Activated CD4-positive, alpha-beta T cell treated with anti-CD3 and anti-CD28 coated beads, Interleukin-2, amount 10 ng/mL, durations not matched to agents 7 days and 5 days (primary cell): Measurements from ENCODE around the gene RANBP17. TPM values are rescaled to one million over a fixed set of nuclear protein-coding genes. Genes with fewer than 3 reads are reported as not detected.

Source experiments
- CTCF ChIA-PET: fragments of 350-600 bp; sonication (Branson Sonifier 250); formaldehyde crosslinking; loops from one replicate; lab custom pipeline; 2021; ENCODE audit warnings: antibody characterized with exemption; lab: Charles Lee
- POLR2A ChIA-PET: fragments of 350-600 bp; sonication (Branson Sonifier 250); formaldehyde crosslinking; loops from one replicate; lab custom pipeline; 2021; ENCODE audit warnings: antibody characterized with exemption; lab: Charles Lee
- DNase-seq: peaks from one replicate; pipeline ENCODE4 v3.0.0-alpha.2; 2020
- H3K27ac Mint-ChIP-seq: one replicate; pipeline ENCODE4 v1.8.0; 2021; ENCODE audit warnings: mild to moderate bottlenecking, moderate library complexity, mixed read lengths
- H3K27me3 Mint-ChIP-seq: one replicate; pipeline ENCODE4 v1.8.0; 2021; ENCODE audit warnings: mixed read lengths
- H3K36me3 Mint-ChIP-seq: one replicate; pipeline ENCODE4 v1.8.0; 2021; ENCODE audit warnings: low read depth, mixed read lengths
- H3K4me1 Mint-ChIP-seq: one replicate; pipeline ENCODE4 v1.8.0; 2021; ENCODE audit warnings: mixed read lengths
- H3K4me3 Mint-ChIP-seq: one replicate; pipeline ENCODE4 v1.8.0; 2021; ENCODE audit warnings: mild to moderate bottlenecking, moderate library complexity, mixed read lengths
- H3K9me3 Mint-ChIP-seq: one replicate; pipeline ENCODE4 v1.8.0; 2021; ENCODE audit warnings: mixed read lengths
- total RNA-seq, 2 experiments: library from RNA; stranded (reverse); gene quantifications; one replicate each; pipeline ENCODE4 v1.2.3, GENCODE V29; 2021

Gene RANBP17
- total RNA-seq, 2 experiments from 2014 or later, result not detected

DNA sequence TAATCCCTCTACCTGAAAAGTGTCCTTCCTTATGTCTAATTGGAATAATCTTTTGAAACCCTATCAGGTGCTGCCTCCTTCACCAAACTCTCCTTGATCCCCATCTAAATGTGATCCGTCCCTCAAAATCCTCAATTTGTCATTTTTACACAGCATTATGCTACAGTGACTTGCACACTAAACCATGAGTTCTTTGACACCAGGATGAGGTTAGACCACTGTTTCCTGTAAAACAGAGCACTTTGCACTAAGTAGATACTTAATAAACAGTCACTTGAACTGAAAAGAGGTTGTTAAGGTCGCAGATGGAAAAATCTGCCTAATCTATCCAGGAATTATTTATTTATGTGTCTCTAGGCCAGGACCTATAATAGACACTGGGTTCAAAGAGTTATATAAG, 403.0 kb downstream of the RANBP17 start:
- peak overlapping the region; percentile 39 for H3K27ac Mint-ChIP-seq
- no peak overlapping the region for H3K4me3 Mint-ChIP-seq
- ChIA-PET POLR2A (no interaction called here), CTCF (no interaction called here)
- peak; percentile 42 for DNase-seq
- H3K4me1 Mint-ChIP-seq, result peaks cover 15% of the 10 kb centered on the region
- no peaks in the 10 kb centered on the region for H3K9me3 Mint-ChIP-seq
- peaks cover 15% of the 10 kb centered on the region for H3K27me3 Mint-ChIP-seq
- no peaks in the 10 kb centered on the region for H3K36me3 Mint-ChIP-seq

DNA sequence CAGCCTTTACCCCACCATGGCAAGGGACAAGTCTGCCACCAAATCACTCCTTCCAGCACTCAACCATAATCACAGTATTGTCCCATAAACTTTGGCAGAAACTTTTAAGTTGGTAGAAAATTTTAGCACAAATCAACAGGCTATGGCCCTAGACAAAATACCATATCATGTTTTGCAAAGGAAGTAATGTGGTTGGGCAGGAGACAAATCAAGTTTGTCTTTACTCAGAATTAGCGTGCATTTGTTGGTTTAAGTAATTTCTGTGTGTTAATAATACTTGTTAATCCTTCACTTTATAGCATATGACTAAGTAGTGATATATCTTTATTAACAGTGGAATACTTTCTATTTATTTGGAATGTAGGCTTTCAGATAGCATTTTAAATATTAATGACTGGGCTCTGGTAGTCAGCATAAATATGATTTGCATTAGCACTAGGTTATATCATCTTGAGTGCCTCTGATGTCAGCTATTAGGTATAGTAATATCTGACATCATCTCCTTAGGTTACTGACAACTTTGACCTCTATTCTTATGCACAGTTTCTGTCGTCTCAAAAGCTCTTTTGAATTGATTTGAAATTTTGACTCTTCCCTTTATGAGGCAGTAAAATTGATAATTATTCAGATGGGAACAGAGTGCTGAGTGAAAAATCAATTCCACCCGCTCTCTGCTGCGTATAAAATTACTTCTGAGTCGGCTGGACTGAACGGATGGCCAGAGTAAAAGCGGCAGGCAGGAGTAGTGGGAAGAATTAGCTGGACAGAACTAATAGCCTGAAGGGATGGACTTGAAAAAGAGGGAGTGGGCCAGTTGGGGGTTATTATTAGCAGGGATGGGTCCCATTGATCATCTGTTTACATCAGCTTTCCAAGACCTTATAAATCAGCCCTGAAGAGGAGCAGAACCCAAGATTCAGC, 407.1 kb downstream of the RANBP17 start:
- CTCF ChIA-PET, result no interaction called here
- Mint-ChIP-seq H3K4me3 (no peak overlapping the region), H3K27me3 (peaks cover 27% of the 10 kb centered on the region), H3K36me3 (no peaks in the 10 kb centered on the region), H3K4me1 (peaks cover 14% of the 10 kb centered on the region), H3K27ac (no peak overlapping the region), H3K9me3 (no peaks in the 10 kb centered on the region)
- DNase-seq, result no peak
- POLR2A ChIA-PET, result no interaction called here

DNA sequence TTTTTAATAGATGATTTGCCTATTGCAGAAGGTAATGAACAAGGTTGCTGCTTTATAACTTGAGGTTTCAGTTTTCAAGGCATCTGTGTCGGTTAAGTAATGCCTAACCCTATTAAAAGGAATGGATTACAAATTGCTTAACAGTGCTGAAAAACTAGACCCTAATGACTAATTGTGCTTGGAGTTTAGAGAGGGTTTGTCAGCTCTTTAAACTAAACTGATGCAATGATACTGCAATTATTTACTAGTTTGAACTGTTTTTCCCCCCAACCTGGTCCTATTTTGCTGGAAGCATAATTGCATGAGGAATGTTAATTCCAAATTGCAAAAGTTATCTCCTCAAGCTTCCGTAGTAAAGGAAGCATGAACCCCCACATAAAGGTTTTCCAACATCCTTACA, 407.9 kb downstream of the RANBP17 start:
- H3K4me1 Mint-ChIP-seq, result peaks cover 7% of the 10 kb centered on the region

DNA sequence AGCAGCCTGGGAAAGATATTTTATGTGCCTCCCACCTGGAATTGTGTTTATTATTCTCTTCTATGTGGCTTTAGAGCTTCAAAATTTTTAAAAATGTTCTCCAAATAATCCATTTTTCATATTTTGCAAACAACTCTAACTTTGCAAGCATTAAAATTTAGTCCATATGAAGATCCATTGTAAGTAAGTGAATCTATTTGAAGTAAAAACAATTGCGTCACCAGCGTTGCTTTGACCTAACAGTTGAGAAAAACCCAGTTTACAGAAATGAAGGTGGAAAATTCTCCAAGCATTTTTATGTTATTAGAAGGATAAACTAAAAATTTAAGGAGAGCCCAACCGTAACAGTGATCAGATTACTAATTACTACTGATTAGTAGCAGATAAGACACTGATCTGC, 408.3 kb downstream of the RANBP17 start:
- H3K4me3 Mint-ChIP-seq, result no peak overlapping the region
- CTCF ChIA-PET, result no interaction called here
- no peak for DNase-seq
- POLR2A ChIA-PET, result no interaction called here
- no peak overlapping the region for H3K27ac Mint-ChIP-seq
- H3K27me3 Mint-ChIP-seq, result peaks cover 29% of the 10 kb centered on the region
- H3K4me1 Mint-ChIP-seq, result peaks cover 3% of the 10 kb centered on the region
- H3K36me3 Mint-ChIP-seq, result no peaks in the 10 kb centered on the region
- H3K9me3 Mint-ChIP-seq, result no peaks in the 10 kb centered on the region

More for the DNA sequence above, 407.9 kb downstream of the RANBP17 start:
- H3K4me3 Mint-ChIP-seq, result no peak overlapping the region
- H3K27ac Mint-ChIP-seq, result no peak overlapping the region
- no peaks in the 10 kb centered on the region for H3K9me3 Mint-ChIP-seq
- CTCF ChIA-PET, result no interaction called here
- POLR2A ChIA-PET, result no interaction called here
- no peaks in the 10 kb centered on the region for H3K36me3 Mint-ChIP-seq
- H3K27me3 Mint-ChIP-seq, result peaks cover 29% of the 10 kb centered on the region
- no peak for DNase-seq

DNA sequence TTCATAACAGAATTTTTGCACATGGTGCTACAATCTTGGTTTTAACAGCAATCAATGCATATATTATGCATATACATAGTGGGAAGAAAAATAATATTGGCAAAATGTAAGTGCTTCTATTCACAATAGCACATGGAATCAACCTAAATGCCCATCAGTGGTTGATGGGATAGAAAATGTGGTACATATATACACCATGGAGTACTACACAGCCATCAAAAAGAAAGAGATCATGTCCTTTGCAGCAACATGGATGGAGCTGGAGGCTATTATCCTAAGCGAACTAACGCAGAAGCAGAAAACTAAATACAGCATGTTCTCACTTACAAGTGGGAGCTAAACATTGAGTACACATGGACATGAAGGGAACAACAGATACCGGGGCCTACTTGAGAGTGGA, 410.0 kb downstream of the RANBP17 start:
- no peaks in the 10 kb centered on the region for H3K4me1 Mint-ChIP-seq
- H3K4me3 Mint-ChIP-seq, result no peak overlapping the region
- H3K36me3 Mint-ChIP-seq, result no peaks in the 10 kb centered on the region
- H3K9me3 Mint-ChIP-seq, result no peaks in the 10 kb centered on the region
- ChIA-PET CTCF (interaction anchor here (1.9 kb wide), 1 partner anchor 8 kb away, joined by 5 read pairs; no protein-coding TSS in a partner anchor), POLR2A (no interaction called here)
- no peak overlapping the region for H3K27ac Mint-ChIP-seq
- DNase-seq, result no peak
- peaks cover 34% of the 10 kb centered on the region for H3K27me3 Mint-ChIP-seq

DNA sequence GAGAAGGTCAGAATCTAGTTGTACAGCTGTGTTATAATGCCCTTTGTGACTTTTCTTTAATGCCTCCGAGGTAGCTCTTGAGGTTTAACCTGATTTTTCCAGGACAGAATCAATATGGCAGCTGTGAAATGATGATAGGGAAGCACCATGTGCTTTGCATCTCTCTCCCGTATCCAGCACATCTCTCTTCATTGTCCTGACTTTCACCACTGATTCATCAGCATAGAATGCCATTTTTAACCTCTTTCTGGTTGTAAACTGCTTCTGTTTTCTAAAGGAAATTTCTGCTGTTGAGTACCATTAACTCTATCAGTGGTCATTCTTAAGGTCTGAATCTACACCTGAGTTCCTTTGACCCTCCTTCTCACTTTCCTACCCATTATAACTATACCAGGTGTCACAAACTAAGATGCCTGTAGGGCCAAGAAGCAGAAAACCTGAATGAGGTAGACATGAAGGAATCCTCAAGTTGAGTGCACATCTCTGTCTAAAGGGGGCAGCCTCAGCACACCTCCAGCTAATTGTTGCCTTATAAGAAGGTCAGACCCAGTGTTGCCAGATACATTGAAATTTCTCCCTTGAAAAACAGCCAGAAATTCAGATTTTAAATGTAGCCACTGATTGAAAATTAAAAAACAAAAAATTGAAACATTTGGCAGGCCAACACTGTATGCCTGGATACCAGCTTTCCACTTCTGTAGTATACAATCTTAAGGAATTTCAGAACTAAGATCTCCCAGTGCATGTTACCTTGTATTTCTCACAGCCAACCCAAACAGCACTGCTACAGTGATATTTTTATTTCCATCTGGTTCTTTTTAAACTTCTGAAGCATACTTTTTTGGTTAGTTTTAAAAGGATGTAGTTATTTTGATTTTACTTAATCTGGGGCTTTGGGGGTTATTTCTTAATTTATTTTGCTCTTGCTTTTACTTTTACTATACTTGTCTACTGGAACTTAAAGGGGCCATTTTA, 411.5 kb downstream of the RANBP17 start:
- Mint-ChIP-seq H3K27me3 (peaks cover 30% of the 10 kb centered on the region), H3K9me3 (no peaks in the 10 kb centered on the region), H3K4me1 (no peaks in the 10 kb centered on the region), H3K36me3 (no peaks in the 10 kb centered on the region), H3K4me3 (no peak overlapping the region), H3K27ac (no peak overlapping the region)
- DNase-seq, result peak; percentile 7
- ChIA-PET POLR2A (no interaction called here), CTCF (interaction anchor here (1.9 kb wide), 1 partner anchor 9 kb away, joined by 5 read pairs; no protein-coding TSS in a partner anchor)

DNA sequence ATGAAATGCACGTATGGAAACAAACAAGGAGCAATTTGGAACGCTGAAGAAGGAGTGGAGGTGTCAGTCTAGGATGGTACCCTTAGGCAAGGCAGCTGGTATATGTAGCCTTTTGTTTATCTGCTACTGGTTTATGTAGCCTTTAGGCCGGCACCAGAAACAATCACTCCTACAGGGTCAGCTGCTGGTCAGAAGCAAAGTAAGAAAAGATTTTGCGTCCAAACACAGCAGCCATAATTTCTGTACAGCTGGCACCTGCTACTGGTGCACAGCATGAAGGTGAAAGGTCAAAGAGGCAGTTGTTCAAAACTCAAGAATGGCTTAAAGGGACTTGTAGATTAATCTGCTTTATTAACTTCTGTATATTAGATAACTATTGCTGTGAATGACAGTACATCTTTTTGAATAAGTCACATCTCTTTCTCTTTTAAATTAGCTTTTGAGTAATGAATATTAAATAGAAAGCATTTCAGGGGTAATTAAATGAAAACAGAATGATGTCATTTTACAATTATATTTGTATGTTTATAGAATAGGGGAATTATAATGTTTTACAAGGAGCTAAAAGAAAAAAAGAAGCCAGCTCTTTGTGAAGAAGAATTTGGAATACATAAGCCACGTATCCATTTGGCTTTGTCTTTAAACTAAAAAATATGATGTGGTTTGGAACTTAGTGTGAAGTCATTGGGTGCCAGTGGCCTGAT, 414.2 kb downstream of the RANBP17 start:
- peaks cover 32% of the 10 kb centered on the region for H3K27me3 Mint-ChIP-seq
- ChIA-PET CTCF (no interaction called here), POLR2A (no interaction called here)
- no peaks in the 10 kb centered on the region for H3K4me1 Mint-ChIP-seq
- no peak overlapping the region for H3K4me3 Mint-ChIP-seq
- no peak for DNase-seq
- H3K9me3 Mint-ChIP-seq, result no peaks in the 10 kb centered on the region
- H3K36me3 Mint-ChIP-seq, result no peaks in the 10 kb centered on the region
- H3K27ac Mint-ChIP-seq, result no peak overlapping the region

DNA sequence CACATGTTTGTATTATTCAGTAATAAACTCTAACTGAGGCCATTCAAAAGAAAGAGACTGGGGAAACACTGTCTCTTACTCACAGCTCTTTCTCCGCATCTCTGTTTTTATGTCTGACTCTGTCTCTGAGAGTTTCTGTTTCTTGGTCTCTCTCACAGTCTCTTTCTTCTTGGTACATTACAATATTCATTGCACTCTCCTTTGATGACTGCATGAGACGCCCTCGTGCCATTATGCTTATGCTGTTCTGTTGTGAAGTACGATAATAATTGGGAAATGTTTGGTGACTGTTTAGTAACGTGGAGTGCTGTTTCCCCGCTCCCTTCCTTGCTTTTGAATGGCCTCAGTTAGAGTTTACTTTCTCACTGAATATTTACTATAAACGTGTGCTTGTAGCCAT, 421.9 kb downstream of the RANBP17 start:
- no peak for DNase-seq
- H3K36me3 Mint-ChIP-seq, result no peaks in the 10 kb centered on the region
- H3K4me1 Mint-ChIP-seq, result no peaks in the 10 kb centered on the region
- no peak overlapping the region for H3K27ac Mint-ChIP-seq
- no peak overlapping the region for H3K4me3 Mint-ChIP-seq
- peaks cover 35% of the 10 kb centered on the region for H3K27me3 Mint-ChIP-seq
- ChIA-PET POLR2A (no interaction called here), CTCF (no interaction called here)
- H3K9me3 Mint-ChIP-seq, result no peaks in the 10 kb centered on the region

DNA sequence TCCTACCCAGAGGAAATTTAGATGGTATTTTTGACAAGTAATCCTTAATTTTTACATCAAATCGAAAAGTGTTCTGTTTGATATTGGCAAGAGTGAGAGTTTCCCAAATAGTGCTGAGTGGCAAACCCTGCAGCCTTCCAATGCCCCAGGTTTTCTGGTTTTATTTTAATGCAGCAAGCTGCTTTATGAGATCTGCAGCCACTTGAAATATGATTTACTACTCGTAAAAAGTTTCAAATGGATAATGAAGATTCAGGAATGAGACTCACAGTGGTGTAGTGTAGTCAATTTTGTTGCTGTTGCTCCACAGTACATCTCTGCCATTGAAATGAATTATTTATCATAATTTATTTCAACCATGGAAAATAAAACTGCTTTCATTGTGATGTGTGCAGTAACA, 423.6 kb downstream of the RANBP17 start:
- no peaks in the 10 kb centered on the region for H3K9me3 Mint-ChIP-seq
- no peaks in the 10 kb centered on the region for H3K36me3 Mint-ChIP-seq
- peaks cover 36% of the 10 kb centered on the region for H3K27me3 Mint-ChIP-seq
- H3K4me3 Mint-ChIP-seq, result no peak overlapping the region
- ChIA-PET POLR2A (no interaction called here), CTCF (no interaction called here)
- H3K27ac Mint-ChIP-seq, result no peak overlapping the region
- no peak for DNase-seq
- no peaks in the 10 kb centered on the region for H3K4me1 Mint-ChIP-seq

DNA sequence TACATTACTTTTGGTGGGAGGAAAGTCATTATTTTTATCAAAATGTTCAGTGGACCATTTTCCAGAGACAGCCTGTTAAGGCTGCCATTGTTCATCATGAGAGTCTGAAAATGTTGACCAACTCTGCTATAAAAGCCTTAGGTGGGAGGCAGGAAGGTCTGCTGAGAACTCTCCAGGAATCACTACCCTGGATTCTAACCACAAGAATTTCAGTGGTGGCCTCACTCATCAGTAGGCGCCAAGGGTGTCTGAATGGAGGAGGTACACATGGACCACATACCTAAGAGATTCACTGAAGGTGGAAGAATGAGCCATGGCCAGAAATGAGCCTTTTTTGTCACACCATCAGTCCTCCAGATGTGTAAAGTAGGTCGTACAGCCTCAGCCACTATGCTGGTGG, 426.2 kb downstream of the RANBP17 start:
- Mint-ChIP-seq H3K9me3 (no peaks in the 10 kb centered on the region), H3K27ac (no peak overlapping the region), H3K36me3 (no peaks in the 10 kb centered on the region), H3K4me3 (no peak overlapping the region), H3K4me1 (no peaks in the 10 kb centered on the region), H3K27me3 (peaks cover 37% of the 10 kb centered on the region)
- CTCF ChIA-PET, result no interaction called here
- no peak for DNase-seq
- POLR2A ChIA-PET, result no interaction called here

DNA sequence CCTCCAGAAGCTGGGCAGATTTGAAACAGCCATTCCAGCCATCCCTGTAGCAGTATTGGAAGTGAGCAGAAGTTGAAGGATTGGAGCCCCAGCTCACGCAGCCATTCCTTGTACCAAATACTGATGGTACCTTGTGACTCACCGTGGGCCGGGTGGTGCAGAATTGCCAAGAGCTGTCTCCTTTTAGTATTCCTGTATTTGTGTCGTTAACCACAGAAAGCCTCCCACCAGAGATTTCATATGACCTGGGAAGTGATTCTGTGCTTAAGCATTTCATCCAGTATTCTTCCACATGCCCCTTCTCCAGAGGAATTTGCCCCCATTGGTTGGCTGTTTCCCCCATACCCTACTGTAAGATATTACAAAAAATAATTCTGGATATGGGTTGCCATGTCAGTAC, 429.6 kb downstream of the RANBP17 start:
- ChIA-PET CTCF (no interaction called here), POLR2A (no interaction called here)
- H3K27me3 Mint-ChIP-seq, result peaks cover 39% of the 10 kb centered on the region
- H3K9me3 Mint-ChIP-seq, result no peaks in the 10 kb centered on the region
- no peak overlapping the region for H3K27ac Mint-ChIP-seq
- no peak overlapping the region for H3K4me3 Mint-ChIP-seq
- H3K36me3 Mint-ChIP-seq, result no peaks in the 10 kb centered on the region
- no peak for DNase-seq
- no peaks in the 10 kb centered on the region for H3K4me1 Mint-ChIP-seq

DNA sequence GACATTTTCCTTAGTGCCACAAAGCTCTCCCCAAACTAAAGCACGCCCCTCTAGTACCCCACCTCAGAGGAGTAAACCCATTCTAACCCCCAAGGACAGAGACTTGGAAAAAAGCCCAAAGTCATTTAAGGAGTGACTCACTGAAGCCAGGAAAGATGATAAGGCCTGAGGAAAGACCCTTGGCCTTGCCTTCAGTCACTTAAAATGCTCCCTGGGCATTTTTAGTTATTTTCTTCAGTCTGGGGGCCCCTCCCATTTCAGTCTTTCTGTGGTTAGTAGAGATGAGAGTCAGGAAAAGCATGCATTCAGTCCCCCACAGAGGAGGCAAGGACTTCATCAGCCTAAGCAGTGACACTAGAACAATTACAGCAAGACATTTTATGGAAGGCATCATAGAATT, 433.5 kb downstream of the RANBP17 start:
- Mint-ChIP-seq H3K27ac (no peak overlapping the region), H3K4me1 (no peaks in the 10 kb centered on the region), H3K9me3 (no peaks in the 10 kb centered on the region), H3K27me3 (peaks cover 44% of the 10 kb centered on the region), H3K36me3 (no peaks in the 10 kb centered on the region), H3K4me3 (no peak overlapping the region)
- DNase-seq, result no peak
- CTCF ChIA-PET, result no interaction called here
- POLR2A ChIA-PET, result no interaction called here
